Cardiac septum (tissue), 1 donor: Measurements from ENCODE around the gene CHRM5. TPM values are rescaled to one million over a fixed set of nuclear protein-coding genes. Genes with fewer than 3 reads are reported as not detected.

Source experiments
- DNase-seq: peaks from one replicate; pipeline ENCODE4 v3.0.0-alpha.2; 2020; ENCODE audit warnings: low spot score
- intact Hi-C: fragments of 100-400 bp; cut with DNase I; formaldehyde crosslinking; loops from one replicate; pipeline ENCODE4 v1.14.0; 2022
- total RNA-seq: library from RNA; stranded (reverse); fragmentation: NEBNext Ultra II Directional; extraction: Animal tissue kit (Norgen Biotek cat#: 25700); gene quantifications from one replicate; pipeline ENCODE4 v1.2.1, GENCODE V29; 2021
- donor health status: DM: no; HTN: no; CAD: no.

The CHRM5 gene
- total RNA-seq, 1 donor from 2014 or later: not detected

DNA sequence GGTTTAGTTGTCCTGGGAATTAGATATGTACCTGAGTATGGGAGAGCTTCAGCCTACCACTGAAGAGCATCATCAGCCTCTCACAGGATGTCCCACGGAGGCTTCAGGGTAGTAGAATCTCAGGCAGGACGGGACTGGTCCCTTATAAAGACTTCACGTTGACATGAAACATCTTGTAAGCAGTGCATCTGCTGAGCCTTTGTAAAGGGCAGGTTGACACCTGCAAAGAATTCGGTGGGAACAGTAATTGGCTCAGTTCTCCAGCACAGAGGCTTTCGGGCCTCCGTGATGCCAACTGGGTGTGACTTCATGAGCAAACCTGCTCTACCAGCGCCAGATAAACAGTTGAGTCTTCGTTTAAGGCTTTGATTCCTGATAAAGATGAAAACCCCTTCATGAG is 97.6 kb downstream of the CHRM5 start:
- intact Hi-C loops: no loop called here
- no peak for DNase-seq

DNA sequence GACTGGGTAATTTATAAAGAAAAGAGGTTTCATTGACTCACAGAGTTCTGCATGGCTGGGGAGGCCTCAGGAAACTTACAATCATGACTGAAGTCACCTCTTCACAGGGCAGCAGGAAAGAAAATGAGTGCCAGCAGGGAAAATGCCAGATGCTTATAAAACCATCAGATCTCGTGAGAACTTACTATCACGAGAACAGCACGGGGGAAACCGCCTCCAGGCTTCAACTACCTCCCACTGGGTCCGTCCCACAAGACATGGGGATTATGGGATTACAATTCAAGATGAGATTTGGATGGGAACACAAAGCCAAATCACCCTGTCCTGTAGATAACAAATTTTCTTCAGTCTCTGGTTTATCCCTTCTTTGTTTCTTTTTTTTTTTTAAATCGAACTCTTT is 101.7 kb downstream of the CHRM5 start:
- intact Hi-C loops: no loop called here
- DNase-seq: no peak

DNA sequence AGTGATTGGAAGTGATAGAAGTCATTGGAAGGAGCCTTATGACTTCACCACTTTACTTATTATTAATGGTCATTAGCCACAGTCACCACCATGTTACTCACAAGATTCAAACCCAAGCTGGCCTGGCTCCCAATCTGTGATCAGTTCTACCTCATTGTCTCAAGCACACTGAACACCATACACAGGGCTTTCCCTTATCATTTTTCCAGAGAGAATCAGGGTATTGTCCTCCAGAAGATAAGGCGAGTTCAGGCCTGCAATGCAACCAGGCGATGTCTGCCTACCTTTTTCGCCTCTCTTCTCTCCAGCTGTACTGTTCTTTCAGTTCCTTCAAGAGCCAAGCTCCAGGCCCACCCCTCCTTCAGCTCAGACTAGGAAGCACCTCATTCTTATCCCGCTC is 108.5 kb downstream of the CHRM5 start:
- intact Hi-C loops: no loop called here

DNA sequence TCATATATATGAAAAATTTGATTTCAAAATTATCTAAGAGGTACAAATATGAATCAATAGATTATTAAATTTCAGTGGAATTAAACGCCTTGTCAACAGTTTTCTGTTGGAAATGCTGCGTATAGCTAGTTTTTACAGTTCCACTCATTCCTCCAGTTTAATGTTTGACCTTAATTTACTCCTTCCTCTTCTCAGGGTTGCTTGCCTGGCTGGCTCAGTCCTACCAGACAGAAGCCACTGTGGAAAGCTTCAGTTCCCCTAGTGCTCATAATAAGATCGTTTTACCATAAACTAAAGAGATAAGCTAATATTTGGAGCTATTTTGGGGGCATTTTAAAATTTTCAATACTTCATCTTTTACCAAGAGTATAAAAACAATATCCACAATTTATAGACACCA is 110.6 kb downstream of the CHRM5 start:
- DNase-seq: no peak

More for the DNA sequence above, 108.5 kb downstream of the CHRM5 start:
- no peak for DNase-seq

DNA sequence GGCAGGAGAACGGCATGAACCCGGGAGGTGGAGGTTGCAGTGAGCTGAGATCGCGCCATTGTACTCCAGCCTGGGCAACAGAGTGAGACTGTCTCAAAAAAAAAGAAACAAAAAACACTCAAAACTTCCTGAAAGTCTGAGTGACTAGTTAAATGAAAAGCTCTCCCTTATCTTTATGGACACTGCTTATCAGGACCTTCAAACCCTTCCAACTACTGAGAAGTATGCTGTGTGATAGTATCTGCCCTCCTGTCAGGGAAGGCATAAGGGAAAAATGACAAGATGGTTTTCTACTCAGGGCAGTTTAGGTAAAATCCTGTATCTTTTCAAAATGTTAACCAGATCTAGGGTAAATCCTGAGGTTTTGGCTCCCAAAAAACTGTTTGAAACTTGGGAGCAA is 111.6 kb downstream of the CHRM5 start:
- intact Hi-C loops: no loop called here
- DNase-seq: no peak

More for the DNA sequence above, 110.6 kb downstream of the CHRM5 start:
- intact Hi-C loops: no loop called here

DNA sequence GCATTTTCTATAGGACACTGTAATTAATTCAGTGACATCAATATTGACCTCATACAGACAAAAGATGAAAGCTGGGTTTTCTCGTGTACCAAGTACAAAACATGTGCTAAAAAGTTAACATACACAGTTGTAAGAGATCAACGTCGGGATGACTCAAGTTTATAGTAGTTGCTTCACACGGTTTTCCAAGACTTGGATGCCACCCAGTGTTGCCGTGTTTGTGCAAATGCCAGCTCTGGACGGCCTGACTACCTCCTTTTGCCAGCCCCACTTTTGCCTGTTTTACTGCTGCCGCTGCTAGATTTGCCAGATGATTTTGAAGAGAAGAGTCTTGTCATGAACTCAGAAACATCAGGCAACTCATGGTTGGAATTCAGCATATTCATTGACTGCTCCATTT is 115.8 kb downstream of the CHRM5 start:
- intact Hi-C loops: no loop called here
- DNase-seq: no peak

DNA sequence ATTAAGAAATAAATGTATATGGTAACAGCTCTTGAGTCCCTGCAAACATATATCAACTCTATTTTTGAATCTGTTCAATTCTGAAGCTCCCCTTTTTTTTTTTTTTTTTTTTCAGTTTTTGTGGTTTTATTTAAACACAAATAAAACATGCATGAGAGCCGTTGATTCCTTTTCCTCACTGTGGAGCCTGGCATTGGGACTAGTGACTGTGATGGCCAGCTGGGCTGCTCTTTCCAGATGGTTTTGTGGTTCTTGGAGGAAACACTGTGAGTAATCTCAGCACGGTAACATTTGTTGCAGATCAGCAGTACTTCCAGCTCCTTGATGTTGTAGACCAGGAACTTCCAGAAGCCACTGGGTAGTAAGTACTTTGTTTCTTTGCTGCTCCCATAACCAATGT is 117.4 kb downstream of the CHRM5 start:
- DNase-seq: no peak
- intact Hi-C loops: no loop called here

DNA sequence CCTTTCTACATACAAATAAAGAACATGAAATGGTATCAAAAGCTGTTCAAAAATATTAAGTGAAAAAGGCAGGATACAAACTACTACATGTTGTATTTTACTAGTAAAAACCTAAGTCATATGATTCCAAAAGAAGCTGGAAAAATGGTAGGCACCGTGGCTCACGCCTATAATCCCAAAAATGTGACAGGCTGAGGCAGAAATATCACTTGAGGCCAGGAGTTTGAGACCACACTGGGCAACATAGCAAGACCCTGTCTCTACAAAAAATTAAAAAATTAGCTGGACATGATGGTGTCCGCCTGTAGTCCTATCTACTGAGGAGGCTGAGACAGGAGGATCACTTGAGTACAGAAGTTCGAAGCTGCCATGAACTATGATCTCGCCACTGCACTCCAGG is 131.6 kb downstream of the CHRM5 start:
- DNase-seq: no peak
- intact Hi-C loops: loop anchor here (5.0 kb wide), 2 partner anchors 107 to 267 kb away; partner anchors contain the start of gene LPCAT4

DNA sequence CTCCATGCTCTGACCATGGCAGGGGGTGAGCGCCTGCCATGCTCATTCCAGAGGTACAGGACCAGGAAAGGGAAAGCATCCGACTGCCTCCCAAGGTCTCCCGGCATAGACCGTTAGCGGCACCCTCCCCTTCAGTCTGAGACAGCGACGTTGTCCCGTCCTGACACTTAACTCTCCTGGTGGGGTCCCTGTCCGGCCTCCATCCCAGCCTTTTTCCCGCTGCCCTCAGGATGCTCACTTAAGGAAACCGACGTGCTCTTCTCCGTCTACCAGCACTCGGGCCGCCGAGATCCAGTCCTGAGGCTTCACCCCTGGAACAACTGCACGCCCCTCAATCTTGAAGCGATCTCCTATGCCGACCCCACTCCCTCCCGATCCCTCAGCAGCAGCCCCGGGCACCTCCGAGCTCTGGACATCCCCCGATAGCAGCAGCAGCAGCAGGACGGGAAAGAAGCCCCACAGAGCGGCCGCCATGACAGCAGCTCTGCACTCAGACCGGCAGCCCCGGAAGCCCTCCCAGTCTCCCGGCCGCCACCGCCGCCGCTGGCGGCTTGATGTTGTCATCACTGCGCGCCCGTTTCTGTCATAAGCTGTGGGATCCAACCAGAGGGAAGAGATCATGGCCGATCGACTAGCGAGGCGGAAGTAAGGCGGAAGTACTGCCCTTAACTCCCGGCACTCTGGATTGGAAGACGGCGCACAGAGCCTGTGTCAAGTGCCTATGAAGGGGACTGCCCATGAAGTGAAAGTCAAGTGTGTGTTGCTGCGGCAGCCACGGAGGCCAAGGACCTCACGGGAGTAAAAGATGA is 133.3 kb downstream of the CHRM5 start, which contains the start of the genes EMC7 and PGBD4:
TSS of gene EMC7 (minus strand) at position 497 of the 809 bp plus-strand sequence. CDS start at position 474, 23 bp downstream.
TSS of gene PGBD4 (plus strand) at position 718 of the 809 bp plus-strand sequence. CDS start 449 bp downstream, outside the sequence.
- intact Hi-C loops: loop anchor here (1.0 to 5.0 kb wide), 4 partner anchors 63 to 266 kb away; partner anchors contain the start of genes AVEN, EMC4 and LPCAT4
- DNase-seq: peak; percentile 99

DNA sequence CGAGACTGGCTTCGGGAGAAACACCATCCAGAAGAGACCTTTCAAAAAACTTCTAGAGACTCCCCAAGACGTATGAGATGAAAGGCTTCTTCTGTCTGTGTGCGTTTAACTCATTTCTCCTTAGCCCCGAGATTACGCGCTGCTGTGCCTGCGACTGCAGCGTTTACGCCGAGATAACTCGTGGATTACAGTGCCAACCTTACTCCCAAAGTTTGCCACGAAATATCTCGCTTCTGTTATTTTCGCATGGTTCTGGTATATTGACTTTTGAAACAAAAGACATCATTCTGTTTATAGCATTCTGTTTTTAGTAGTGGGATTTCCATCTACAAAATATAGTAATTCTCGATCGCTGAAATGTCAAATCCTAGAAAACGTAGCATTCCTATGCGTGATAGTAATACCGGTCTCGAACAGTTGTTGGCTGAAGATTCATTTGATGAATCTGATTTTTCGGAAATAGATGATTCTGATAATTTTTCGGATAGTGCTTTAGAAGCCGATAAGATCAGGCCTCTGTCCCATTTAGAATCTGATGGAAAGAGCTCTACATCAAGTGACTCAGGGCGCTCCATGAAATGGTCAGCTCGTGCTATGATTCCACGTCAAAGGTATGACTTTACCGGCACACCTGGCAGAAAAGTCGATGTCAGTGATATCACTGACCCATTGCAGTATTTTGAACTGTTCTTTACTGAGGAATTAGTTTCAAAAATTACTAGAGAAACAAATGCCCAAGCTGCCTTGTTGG is 134.1 kb downstream of the CHRM5 start:
- no peak for DNase-seq
- intact Hi-C loops: loop anchor here (2.0 to 5.0 kb wide), 3 partner anchors 64 to 265 kb away; partner anchors contain the start of genes AVEN and LPCAT4

DNA sequence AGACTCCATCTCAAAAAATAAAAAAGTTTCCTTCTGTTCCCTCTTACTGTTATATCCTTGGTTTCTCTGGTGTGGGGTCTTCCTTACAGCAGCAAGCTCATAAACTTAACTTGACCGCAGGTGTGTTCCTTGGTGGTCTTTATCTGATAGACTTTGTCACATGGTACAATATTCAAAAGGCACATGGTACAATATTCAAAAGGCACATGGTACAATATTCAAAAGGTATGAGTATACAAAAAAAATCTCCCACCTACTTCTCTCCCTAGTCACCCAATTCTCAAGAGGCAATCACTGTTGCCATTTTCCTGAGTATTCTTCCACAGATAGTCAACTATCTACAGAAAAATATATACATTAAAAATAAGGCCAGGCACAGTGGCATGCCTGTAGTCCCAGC is 138.1 kb downstream of the CHRM5 start:
- intact Hi-C loops: no loop called here

DNA sequence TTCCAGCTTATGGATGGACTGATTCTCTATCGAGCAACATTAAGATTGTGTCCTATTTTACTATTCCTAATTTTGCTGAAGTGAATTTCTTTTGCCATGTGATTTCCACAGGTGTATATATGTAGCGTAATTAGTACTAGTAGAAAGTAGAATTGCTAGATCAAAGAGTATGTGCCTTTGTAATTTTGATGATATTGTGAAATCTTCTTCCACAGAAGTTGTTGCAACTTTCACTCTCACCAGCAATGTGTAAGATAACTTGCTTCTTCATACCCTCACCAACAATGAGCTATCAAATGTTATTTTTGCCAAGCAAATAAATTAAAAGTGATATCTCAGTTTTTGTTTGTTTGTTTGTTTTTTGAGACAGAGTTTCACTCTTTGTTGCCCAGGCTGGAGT is 139.0 kb downstream of the CHRM5 start:
- intact Hi-C loops: no loop called here
- DNase-seq: no peak

More for the DNA sequence above, 138.1 kb downstream of the CHRM5 start:
- no peak for DNase-seq

DNA sequence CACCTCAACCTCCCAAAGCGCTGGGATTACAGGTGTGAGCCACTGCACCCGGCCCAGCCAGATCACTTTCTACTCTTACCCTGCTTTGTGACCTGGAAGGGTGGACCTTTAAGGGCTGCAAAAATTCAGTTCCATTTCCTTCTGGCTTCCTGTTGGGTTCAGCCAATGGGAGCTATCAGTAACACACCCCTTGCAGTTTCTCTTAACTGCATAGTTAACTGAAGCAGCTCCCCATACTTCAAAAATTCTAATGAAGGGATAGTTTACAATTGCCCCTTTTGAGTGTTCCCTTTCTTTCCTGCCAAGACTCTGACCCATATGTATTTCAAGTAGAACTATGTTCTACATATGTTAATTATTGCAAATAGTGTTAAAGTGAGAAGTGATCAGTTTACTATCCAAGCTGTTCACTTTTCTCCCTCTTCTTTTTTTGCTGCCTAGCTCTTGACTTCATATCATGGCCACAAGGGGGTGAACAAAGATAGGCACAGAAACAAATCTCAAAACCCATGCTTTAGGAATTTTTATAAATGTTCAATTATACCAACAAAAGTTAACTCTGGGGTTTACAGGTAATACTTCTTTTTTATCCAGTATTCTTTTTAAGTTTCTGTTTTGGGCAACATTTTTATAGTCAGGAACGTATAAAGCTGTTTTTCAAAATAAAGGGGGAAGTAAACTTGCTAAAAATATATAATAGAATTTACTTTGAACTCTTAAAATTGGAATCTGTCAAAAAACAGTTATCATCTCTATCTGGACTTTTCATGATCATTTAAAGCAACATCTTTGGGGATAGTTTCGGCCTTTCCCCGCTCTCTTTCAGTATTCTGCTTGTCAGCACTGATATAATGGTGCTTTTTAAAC is 141.7 kb downstream of the CHRM5 start:
- intact Hi-C loops: no loop called here
- no peak for DNase-seq

DNA sequence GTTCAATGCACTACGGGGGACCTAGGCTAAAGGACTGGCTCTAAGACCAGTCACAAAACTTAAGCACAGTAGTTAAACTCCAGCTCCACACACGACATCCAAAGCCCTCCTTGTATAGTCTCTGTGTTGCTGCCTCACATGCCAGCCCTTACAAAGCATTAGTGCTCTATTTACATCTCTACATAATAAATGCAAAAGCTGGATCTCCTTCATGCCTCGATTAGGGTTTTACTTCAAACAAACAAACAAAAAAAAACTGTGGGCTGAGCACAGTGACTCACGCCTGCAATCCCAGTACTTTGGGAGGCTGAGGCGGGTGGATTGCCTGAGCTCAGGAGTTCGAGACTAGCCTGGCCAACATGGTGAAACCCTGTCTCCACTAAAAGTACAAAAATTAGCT is 143.2 kb downstream of the CHRM5 start:
- DNase-seq: no peak
- intact Hi-C loops: no loop called here

DNA sequence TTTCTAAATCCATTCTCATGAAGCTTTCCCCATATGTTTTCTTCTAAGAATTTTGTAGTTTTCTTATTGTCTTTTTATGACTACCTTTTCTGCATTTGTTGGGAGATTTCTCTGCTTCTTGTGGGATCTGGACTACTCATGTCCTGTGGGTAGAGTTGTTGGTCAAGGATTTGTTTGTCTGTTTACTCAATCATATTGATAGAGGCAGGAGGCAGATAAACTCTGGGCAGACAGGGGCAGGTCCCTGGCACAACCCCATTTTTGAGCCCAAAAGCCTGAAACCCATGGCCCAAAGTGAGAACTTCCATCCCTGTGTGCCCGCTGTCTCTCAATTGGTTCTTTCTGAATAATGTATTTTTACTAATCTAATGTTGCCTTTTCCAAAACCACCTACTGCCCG is 145.9 kb downstream of the CHRM5 start:
- intact Hi-C loops: no loop called here

DNA sequence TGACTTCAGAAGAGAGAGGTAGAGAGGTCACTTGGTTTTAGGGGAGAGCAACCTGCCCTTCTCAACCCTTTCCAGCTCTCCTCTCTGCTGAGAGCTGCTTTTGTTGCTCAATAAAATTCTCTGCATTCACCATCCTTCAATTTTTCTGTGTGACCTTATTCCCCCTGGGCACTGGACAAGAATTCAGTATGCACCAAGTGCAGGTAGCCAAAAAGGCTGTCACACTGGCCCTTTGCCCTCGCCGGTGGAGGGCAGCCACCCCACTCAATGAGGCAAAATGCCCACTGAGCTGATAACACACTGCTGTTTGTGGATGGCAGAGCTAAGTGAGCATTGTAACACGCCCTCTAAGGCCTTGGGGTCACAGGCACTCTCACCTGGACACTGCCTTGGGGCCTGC is 146.4 kb downstream of the CHRM5 start:
- DNase-seq: no peak
- intact Hi-C loops: no loop called here

More for the DNA sequence above, 145.9 kb downstream of the CHRM5 start:
- no peak for DNase-seq

DNA sequence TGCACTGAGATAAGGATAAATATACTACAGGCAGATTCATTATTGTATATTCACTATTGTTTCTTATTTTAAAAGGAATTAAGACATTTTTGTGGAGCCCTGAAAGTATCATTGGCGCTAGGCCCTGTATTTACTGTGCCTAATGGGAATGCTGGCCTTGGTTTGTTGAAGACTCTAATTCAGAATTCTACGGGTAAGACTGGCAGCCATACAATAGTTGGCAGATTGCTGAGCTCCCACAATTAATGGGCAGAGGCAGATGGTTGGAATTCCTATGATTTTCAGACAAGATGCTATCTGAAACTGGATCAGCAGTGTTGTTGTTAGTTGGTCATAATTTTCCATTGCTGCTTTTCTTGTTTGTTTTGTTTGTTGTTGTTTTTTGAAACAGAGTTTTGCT is 148.3 kb downstream of the CHRM5 start:
- DNase-seq: no peak
- intact Hi-C loops: no loop called here
